AG20443 (cell line): ENCODE results near the gene NKG7.
"Not testable (repeated sequence)": the region's sequence is repeated elsewhere in the genome, so short reads cannot be mapped to it uniquely, and the experiment has no call there.

Experiments
- DNase-seq: peaks from one replicate; pipeline ENCODE4 v3.0.0; 2012; ENCODE audit warnings: low spot score, mixed read lengths

The NKG7 gene

GRCh38 chr19:51372649-51373504 is at the start of gene NKG7:
TSS of gene NKG7 (minus strand) at chr19:51372654. CDS start at chr19:51372535, 119 bp downstream.
- DNase-seq, result no peak

- peak; percentile 95 for DNase-seq
These were observed 49.6 kb upstream of the NKG7 start for GRCh38 chr19:51422053-51422448.

DNA sequence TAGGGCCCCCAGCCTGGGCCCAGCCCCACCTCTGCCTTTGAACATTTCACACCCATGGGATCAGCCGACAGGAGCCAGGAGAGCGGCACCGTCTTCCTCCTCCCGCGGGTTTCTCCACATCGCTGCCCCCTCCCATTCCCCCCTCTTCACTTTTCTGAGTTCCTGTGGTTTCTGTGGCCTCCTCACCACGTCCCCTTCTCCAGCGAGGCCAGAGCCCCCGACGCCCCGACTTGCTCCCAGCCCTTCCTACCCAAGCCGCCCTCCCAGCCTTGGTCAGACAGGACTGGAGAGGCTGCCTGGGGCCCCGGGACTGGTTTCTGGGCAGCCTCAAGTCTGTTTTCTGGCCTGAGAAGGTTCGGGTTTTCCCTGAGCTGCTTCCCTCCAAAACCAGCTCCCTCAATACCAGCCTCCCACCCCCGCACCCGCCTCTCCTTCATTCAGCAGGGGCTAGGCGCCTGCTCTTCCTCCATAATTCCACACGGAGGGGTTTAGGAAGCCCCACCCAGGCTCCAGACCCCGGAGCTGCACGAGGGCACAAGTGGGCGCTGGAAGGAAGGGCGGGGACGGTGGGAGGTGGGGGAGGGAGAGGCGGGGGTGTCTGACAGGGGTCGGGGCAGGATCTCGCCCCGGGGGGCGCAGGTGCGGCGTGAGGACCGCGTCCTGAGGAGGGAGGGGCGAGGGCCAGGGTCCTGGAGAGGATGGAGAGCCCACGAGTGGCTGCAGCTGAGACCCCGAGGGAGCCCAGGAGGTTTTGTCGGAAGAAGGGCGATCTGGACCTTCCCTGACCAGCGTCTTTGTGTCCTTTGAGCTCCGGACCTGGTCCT is 49.0 kb upstream of the NKG7 start:
- no peak for DNase-seq

DNA sequence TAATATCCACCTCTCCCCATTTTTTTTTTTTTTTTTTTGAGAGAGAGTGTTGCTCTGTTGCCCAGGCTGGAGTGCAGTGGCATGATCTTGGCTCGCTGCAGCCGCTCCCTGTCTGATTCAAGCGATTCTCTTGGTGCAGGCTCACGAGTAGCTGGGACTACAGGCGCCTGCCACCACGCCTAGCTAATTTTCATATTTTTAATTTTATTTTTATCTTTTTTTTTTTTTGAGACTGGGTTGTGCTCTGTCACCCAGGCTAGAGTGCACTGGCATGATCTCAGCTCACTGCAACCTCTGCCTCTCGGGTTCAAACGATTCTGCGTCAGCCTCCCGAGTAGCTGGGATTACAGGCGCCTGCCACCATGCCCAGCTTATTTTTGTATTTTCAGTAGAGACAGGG is 48.1 kb upstream of the NKG7 start:
- not testable (repeated sequence) for DNase-seq

DNA sequence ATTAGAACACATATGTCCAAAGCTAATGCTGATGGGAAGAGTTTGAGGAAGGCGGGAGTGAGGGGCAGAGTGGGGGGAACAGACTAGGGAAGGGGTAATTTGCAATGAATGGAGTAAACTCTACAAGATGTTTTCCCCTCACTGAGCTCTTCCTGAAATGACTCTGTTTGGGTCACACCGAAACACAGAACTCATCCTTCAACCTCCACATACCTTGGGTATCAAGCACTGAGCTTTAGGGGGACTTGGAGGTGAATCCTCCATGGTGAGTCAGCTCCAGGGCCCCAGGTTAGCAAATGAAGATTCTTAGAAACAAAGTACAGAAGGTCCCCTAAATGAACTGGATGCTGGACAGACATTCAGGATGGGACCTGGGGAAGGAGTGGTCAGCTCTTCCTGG is 46.3 kb upstream of the NKG7 start:
- no peak for DNase-seq

DNA sequence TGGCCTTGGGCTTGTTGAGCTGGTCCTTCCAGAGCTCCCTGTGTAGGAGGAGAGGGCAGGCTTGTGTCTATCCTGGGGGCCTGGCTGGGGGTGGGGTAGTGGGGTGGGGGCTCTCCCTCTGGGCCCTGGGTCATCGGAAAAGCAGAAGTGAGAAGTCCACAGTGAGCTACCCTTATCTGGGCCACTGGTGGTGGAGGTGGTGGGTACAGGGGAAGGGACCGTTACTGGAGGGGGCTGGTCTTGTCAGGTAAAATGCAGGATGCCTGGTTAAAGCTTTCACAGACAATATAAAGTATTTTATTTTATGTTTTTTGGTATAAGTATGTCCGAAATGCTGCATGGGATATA is 45.3 kb upstream of the NKG7 start:
- DNase-seq, result no peak

DNA sequence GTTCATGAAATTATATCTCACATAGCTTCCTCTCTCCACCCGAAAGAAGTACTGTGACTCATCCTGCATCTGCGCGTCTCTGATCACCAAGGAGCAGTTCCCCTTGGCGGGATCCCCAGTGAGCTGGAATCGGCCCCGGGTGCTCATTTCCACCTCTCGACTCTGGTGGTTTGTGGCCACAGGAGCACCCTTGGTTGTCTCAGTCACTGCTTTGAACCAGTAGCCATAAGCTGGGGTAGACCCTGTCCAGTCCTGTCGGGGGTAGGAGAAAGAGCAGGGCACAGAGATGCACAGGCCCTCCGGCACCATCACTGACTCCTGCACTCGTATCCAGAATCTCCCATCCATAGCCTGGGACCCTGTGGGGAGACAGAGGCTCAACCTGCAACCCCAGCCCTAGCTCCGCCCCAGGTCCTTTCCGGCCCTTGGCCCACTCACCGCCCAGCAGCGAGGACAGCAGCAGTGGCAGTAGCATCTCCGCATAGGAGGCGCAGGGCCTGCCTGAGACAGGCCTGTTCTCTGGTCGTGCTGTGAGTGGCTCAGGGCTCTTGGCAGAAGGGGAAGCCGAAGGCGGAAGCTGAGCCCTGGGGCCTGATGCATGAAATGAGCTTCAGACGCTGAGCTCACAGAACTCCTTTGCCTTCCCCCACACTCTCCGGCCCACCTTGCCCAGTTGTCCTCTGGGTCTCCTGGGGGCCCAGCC is 44.8 kb upstream of the NKG7 start, which contains the start of gene SIGLEC10:
TSS of gene SIGLEC10 (minus strand) at position 536 of the 703 bp plus-strand sequence. CDS start at position 475, 61 bp downstream.
- DNase-seq, result peak; percentile 31

DNA sequence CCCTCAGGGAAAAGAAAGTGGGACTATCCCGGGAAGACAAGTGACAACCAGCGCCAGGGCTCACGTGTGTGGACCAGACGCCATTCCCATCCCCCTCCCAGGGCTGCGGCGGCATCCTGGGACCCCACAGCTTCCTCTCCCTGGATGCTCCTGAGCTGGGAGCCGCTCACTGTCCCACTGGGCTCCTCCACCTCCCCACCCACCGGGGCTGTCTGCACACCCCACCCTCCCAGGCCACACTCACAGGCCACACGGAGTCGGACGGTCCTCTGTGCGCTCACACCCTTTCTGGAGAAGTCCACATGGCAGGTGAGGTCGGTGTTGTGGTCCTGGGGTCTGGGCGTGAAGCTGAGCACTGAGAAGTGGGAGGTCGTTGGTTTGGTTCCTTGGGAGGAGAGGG is 44.0 kb upstream of the NKG7 start:
- not testable (repeated sequence) for DNase-seq

DNA sequence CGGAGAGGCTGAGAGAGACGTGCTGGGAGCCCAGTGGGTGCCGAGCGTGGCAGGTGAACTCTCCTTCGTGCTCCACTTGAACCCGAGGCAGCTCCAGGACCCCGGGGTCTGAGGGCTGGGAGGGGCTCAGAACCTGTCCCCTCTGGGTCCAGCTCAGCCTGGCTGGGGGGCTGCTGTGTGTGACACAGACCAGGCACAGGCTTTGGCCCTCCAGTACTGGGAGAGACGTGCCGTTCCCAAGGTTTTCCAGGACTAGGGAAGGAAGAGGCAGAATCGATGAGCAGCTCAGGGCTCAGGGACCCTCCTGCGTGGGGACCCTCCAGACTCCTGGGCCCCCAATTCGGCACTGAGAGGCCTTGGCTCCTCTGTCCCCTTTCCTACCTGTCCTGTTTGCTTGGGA is 42.7 kb upstream of the NKG7 start:
- no peak for DNase-seq

- DNase-seq, result no peak
These were observed 38.7 kb upstream of the NKG7 start for GRCh38 chr19:51410950-51411748.

GRCh38 chr19:51407511-51408131 is 35.2 kb upstream of the NKG7 start:
- peak; percentile 40 for DNase-seq

GRCh38 chr19:51402117-51402516 is 29.7 kb upstream of the NKG7 start:
- no peak for DNase-seq

GRCh38 chr19:51399936-51400335 is 27.5 kb upstream of the NKG7 start:
- DNase-seq, result not testable (repeated sequence)

GRCh38 chr19:51399231-51399630 is 26.8 kb upstream of the NKG7 start:
- no peak for DNase-seq

DNA sequence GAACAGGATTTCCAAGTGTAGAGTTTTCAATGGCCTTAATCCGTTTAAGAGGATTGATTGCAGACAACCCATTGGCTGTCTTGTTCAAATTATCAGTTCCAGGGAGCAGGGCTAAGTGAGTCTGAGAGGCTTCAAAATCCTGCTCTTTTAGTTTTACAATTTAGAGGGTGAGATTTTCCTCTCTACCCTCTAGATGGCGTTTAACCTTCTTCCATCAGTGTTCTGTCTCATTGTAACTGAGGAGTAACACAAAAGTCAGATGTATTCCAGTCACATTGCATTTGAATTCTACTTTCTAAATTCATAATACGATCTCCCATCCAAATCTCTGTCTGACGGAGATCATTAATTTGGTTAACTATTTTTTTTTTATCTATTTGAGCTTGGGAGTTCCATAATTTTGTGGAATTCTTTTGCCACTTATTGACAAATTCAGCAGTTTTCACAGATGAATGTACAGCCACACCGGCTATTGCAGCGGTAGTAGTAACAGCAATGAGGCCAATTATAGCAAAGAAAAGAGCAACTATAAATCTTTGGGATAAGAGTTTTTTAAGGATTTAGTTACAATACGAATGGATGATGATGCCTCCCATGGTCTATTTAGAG is 25.7 kb upstream of the NKG7 start:
- DNase-seq, result peak; percentile 56

DNA sequence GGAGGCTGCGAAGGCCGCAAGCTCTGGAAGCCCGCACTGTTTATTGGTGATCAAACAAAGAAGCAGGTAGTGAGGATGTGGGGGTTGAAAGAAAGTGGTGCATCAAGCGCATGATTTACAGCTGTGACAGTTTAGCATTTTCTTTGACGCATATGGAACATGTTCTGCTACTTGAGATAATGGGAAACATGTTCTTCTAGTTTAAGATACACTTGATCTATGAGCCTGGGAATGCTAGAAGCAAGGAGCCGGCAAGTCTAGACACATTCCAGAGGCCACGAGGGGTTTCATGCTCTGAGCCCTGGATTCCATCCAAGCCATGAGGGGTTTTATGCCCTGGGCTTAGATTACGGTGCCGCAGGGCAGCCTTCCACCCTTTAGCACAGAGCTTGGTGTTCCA is 25.0 kb upstream of the NKG7 start:
- not testable (repeated sequence) for DNase-seq

GRCh38 chr19:51396175-51396574 is 23.7 kb upstream of the NKG7 start:
- no peak for DNase-seq

GRCh38 chr19:51394050-51394836 is 21.8 kb upstream of the NKG7 start:
- DNase-seq, result peak; percentile 97

DNA sequence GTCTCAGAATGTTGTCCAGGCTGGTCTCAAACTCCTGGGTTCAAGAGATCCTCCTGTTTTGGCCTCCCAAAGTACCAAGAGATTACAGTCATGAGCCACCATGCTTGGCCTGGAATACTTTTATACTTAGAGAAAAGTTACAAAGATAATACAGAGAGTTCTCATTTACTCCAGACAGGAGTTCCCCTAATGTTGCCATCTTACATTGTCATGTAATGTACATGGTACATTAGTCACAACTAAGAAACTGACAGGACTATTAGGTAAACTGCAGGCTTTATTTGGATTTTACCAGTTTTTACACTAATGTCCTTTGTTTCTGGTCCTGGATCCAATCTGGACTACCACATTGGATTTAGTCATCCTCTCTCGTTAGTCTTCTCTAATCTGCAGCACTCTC is 20.2 kb upstream of the NKG7 start:
- no peak for DNase-seq

- DNase-seq, result no peak
These were observed 18.7 kb upstream of the NKG7 start for GRCh38 chr19:51391073-51391611.
